ENCODE results near the gene S100A9. TPM values are rescaled to one million over a fixed set of nuclear protein-coding genes. Genes with fewer than 3 reads are reported as not detected.

S100A9 gene

Small RNA genes lying within 50 kb of the gene (small RNA-seq; reads per million reads assigned to genes)
- gene RNU6-160P (ENCODE audit: low read depth) (not detected), gene S100A15A (ENCODE audit: low read depth) (not detected)
